ENCODE data around the gene SMG6.

- TF ChIP-seq CTCF (IDR thresholded peaks at IDR 0.05; ENCODE audit: low read length) (no peak), EZH2 (IDR thresholded peaks at IDR 0.05; ENCODE audit: borderline replicate concordance, low read length) (no peak)
These were observed 252.3 kb downstream of the SMG6 start for GRCh38 chr17:2051061-2051932.

Data from OCI-LY1 (cell line).